Glomerular visceral epithelial cell (primary cell): ENCODE measurements around the gene ILKAP.
A peak's percentile ranks its signal among the peaks of the same experiment; 100 is the strongest.

Source experiments
- DNase-seq: peaks from one replicate; pipeline ENCODE4 v3.0.0-alpha.2; 2016; ENCODE audit errors: extremely low spot score

Gene ILKAP

DNA sequence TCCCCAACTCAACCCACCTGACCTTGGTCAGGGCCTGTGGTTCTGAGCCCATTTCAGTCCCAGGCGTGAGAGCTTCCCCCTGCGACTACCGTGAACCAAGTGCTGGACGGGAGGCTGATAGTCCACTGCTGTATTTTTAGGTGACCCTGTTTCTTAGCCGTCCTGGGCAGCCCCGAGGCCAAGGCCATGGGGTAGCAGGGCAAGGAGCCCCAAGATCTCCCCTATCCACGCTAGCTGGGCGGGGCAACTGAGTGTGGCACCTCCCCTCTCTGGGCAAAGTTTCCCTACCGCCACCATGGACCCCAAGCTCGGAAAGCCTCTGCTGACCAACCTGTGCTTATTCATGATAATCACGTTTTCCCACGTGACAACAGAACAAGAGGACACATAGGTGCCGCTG, 65.6 kb downstream of the ILKAP start:
- DNase-seq: no peak

- DNase-seq: no peak
Measured at GRCh38 chr2:238136820-238137537, 66.5 kb downstream of the ILKAP start.

DNA sequence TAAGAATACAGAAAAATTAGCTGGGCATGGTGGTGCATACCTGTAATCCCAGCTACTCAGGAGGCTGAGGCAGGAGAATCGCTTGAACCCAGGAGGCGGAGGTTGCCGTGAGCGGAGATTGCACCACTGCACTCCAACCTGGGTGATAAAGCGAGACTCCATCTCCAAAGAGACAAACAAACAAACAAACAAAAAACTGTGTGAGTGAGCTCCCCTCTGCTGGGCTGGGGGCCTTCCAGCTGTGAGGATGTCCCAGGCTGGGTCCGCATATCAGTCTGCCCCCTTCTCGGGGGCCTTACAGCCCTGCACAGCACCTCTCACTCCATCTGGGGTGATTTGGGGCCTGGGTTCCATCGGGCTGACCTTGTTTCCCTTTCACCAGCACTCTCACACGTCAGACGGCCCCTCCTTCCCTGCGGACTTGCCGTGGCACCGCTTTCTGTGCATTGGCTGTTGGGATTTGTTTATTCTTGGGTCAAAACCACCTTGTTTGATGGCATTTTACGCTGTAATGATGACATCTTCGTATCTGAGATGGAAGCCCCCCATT, 67.8 kb downstream of the ILKAP start:
- DNase-seq: no peak

DNA sequence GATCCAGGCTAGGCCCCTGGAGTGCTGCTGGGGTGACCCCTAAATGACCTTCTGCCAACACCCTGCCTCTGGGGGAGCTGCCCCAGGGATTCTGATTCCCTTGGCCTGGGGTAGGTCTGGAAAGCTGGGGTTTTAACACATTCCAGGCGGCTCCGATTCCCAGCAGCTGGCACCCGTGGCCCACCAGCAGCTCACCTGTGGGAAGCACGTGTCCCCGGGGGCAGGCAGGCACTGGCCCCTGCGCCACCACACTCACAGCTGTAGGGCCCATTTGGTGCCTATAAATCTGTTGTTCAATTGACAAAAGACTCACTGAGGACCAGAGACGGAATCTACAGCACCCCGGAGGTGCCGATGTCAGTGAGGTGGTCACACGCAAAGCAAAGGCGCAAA, 69.1 kb downstream of the ILKAP start:
- no peak for DNase-seq

- DNase-seq: no peak
Measured at GRCh38 chr2:238133499-238134392, 69.7 kb downstream of the ILKAP start.

GRCh38 chr2:238132463-238133450, 70.7 kb downstream of the ILKAP start:
- no peak for DNase-seq

DNA sequence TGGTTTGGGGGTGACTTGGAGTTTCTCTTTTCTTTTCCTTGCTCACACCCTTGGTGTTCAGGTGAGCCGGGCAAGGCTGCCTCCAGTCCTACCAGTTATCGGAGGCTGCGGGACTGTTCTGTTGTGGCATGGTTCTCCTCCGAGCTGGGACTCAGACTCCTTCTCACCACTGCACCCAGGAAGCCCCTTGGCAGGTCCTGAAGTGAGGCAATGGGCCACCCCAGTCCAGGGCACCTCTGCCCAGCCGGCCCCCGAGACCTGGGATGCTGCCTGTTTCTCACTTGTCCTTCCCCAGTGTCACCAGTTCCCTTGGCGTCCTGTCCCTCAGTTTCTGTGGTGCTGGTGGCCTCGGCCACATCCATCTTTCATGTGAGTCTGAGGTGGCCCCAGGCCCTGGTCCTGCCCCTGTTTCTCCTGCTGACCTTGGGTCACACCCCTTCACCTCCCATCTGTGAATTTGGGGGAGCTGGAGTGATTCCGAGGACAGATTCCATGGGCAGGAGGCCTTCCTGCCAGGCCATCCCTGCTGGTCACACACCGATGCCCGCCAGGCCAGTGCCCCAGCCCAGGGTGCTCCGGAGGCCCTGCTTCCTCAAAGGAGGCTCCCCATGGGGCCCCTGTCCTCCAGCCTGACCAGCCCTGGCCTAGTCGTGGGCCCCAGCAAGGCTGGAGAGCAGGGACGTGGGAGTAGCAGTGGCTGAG, 71.6 kb downstream of the ILKAP start:
- DNase-seq: no peak

DNA sequence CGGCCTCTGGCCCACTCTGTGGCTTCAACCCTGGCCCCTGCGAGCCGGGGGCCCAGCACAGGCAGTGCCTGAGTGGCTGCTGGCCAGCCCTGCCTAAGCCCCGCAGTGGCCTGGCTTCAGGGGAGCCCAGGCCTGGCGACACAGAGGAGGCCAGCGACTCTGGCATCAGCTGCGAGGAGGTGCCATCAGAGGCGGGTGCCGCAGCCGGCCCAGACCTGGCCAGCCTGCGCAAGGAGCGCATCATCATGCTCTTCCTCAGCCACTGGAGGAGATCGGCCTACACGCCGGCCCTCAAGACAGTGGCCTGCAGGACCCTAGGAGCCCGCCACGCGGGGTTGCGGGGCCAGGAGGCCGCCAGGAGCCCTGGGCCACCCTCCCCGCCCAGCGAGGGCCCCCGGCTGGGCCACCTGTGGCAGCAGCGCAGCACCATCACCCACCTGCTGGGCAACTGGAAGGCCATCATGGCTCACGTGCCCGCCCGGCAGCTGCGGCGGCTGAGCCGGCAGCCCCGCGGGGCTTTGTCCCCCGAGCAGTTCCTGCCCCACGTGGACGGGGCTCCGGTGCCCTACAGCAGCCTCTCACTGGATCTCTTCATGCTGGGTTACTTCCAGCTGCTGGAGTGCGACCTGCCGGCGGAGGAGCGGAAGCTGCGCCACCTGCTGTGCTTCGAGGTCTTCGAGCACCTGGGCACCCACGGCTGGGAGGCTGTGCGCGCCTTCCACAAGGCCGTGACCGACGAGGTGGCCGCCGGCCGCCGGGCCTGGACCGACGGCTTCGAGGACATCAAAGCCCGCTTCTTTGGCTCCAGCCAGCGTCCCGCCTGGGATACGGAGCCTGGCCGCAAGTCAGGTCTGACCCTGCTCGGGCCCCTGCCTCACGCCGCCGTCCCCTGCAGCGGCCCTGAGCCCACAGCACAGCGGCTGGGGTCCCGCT, 72.5 kb downstream of the ILKAP start:
- DNase-seq: no peak

GRCh38 chr2:238130111-238130695, 73.3 kb downstream of the ILKAP start:
- no peak for DNase-seq

DNA sequence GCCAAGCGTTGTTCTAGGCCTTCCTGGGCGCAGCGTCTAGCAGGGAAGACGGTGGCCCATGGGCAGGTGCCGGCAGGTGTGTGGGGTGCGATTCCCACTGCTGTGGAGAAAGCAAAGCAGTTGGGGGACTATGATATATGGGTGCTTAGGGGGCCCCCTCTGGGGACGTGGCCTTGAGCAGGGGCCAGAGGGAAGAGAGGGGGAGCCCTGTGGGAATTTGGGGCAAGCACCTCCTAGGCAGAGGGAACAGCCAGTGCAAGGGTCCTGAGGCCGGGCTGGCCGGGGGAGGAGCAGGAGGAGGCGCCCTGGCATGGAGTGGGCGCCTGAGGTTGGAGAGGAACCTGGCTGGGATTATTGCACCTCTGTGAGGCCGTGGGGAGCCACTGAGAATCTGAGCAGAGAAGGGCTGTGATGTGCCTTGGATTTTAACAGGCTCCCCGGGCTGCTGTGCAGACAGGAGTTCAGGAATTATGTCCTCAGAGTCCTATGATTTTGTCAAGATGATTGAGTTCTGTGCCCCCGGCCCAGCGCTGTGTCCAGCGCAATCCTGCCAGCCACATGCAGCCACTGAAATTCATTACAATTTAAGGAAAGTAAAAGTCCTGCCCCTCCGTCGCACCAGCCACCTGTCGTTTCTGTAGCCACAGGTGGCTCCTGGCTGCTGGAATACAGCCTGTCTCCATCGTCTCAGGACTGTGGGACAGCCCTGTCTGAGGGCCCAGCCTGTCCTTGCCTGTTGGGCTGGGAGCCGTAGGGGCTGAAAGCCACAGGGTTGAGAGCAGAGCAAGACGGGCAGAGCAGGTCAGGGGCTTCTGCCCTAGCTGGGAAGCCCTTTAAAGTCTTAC, 74.1 kb downstream of the ILKAP start:
- no peak for DNase-seq

DNA sequence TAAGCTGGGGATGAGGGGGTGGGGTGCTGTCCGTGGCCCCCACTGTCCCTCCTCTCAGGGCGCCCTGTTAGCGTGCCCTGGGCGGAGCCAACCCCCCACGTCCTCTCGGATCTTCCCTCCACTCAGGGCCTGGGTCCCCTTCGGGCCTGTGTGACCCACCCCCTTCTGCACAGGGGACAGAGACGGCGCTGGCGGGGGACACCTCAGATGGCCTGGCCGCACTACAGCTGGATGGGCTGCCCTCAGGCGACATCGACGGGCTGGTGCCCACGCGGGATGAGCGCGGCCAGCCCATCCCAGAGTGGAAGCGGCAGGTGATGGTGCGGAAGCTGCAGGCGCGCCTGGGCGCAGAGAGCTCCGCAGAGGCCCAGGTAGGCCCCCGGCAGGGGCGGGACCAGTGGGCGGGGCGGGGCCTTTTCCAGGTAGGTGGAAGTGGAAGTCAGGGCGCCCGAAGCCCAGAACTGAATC, 74.9 kb downstream of the ILKAP start:
- DNase-seq: no peak

DNA sequence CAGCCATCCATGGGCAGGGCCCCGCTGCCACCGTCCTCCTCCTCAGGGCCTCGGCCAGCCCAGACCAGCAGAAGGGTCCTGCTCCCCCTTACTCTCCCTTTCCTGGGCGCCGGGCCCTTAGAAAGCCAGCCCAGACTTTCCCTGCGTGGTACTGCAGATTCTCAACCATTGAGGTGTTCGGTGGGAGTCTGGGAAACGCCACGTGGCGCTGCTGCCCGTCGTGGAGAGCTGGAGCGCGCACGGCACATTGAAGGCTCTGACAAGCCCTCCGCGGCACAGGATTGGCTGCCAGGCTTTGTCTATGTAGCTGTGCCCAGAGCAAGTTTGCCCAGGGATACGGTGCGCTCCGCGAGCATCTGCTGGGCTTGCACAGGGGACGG, 75.4 kb downstream of the ILKAP start:
- no peak for DNase-seq

- peak; percentile 67 for DNase-seq
Measured at GRCh38 chr2:238127165-238128060, 76.1 kb downstream of the ILKAP start.

GRCh38 chr2:238126775-238127164, 76.7 kb downstream of the ILKAP start:
- DNase-seq: no peak

GRCh38 chr2:238126338-238126737, 77.2 kb downstream of the ILKAP start:
- no peak for DNase-seq

- DNase-seq: no peak
Measured at GRCh38 chr2:238125127-238125885, 78.2 kb downstream of the ILKAP start.
